Peyer's patch (tissue), 4 donors: ENCODE data around the gene KIAA1755. TPM values are rescaled to one million over a fixed set of nuclear protein-coding genes. Genes with fewer than 3 reads are reported as not detected.

ENCODE experiments used
- DNase-seq, 3 donors: peaks; one replicate each; pipeline ENCODE4 v3.0.0-alpha.2; 2017 to 2019
- H3K27ac ChIP-seq, 4 donors: fragments of 200-600 bp; sonication (generic); one replicate each; pipeline ENCODE4 v1.5.1; 2016 to 2019
- H3K27me3 ChIP-seq, 2 donors: fragments of 200-600 bp; sonication (generic); one replicate each; pipeline ENCODE4 v1.5.1; 2019
- H3K36me3 ChIP-seq, 3 donors: fragments of 200-600 bp; sonication (generic); one replicate each; pipeline ENCODE4 v1.5.1; 2016 to 2019
- H3K4me1 ChIP-seq, 4 donors: fragments of 200-600 bp; sonication (generic); one replicate each; pipeline ENCODE4 v1.5.1; 2016 to 2019
- H3K4me3 ChIP-seq, 4 donors: fragments of 200-600 bp; sonication (generic); 1 replicate in 3 of 4; 2 replicates in 1 of 4; pipeline ENCODE4 v1.5.1; 2016 to 2019; ENCODE audit warnings: mild to moderate bottlenecking in 1 of 4
- H3K9me3 ChIP-seq, 4 donors: fragments of 200-600 bp; sonication (generic); one replicate each; pipeline ENCODE4 v1.5.1; 2016 to 2019; ENCODE audit warnings: mild to moderate bottlenecking in 1 of 4
- CTCF ChIP-seq, 6 experiments: fragments of 450-650 bp in 4 of 6; fragments of 200-600 bp in 2 of 6; sonication (generic) in 1 of 6; IDR thresholded peaks; one replicate each; pipeline ENCODE4 v1.5.1; 2017 to 2019; ENCODE audit warnings: antibody characterized with exemption in 6 of 6, mild to moderate bottlenecking in 3 of 6, moderate library complexity in 1 of 6
- POLR2A ChIP-seq, 2 donors: fragments of 450-650 bp; IDR thresholded peaks; one replicate each; pipeline ENCODE4 v1.5.1; 2017; ENCODE audit warnings: antibody characterized with exemption in 2 of 2, mild to moderate bottlenecking in 2 of 2, moderate library complexity in 2 of 2
- total RNA-seq, 4 donors: library from RNA; depleted of rRNA; stranded (reverse); fragments of >200 nt; gene quantifications; one replicate each; pipeline ENCODE4 v1.1.0, GENCODE V29; 2016

The KIAA1755 gene
- total RNA-seq, 4 donors from 2014 or later: 0.35 to 4.1 (median 2.0) TPM

- Histone ChIP-seq H3K36me3 (peaks cover 0 to 22% (median 0%) of the 10 kb centered on the region in 3 donors), H3K9me3 (no peaks in the 10 kb centered on the region), H3K27ac (peak overlapping the region in 1 of 4 donors; percentile 36), H3K4me1 (peaks cover 0 to 16% (median 3%) of the 10 kb centered on the region in 4 donors), H3K27me3 (no peaks in the 10 kb centered on the region), H3K4me3 (peak overlapping the region in 2 of 4 donors; percentile 52 to 63)
- no peak for TF ChIP-seq POLR2A (IDR thresholded peaks at IDR 0.05)
- TF ChIP-seq CTCF (IDR thresholded peaks at IDR 0.05): no peak
- DNase-seq: no peak
Measured at GRCh38 chr20:38162878-38163875, 97.4 kb downstream of the KIAA1755 start.

GRCh38 chr20:38162149-38162548, 98.4 kb downstream of the KIAA1755 start:
- Histone ChIP-seq H3K27ac (peak overlapping the region in 1 of 4 donors; percentile 32), H3K9me3 (no peaks in the 10 kb centered on the region), H3K4me1 (peaks cover 0 to 24% (median 3%) of the 10 kb centered on the region in 4 donors), H3K4me3 (no peak overlapping the region), H3K36me3 (peaks cover 0 to 22% (median 0%) of the 10 kb centered on the region in 3 donors), H3K27me3 (no peaks in the 10 kb centered on the region)
- no peak for TF ChIP-seq POLR2A (IDR thresholded peaks at IDR 0.05)
- TF ChIP-seq CTCF (IDR thresholded peaks at IDR 0.05): no peak
- DNase-seq: no peak

GRCh38 chr20:38161412-38161774, 99.1 kb downstream of the KIAA1755 start:
- H3K27me3 ChIP-seq: no peaks in the 10 kb centered on the region
- H3K27ac ChIP-seq: no peak overlapping the region
- DNase-seq: no peak
- peaks cover 0 to 26% (median 3%) of the 10 kb centered on the region in 4 donors for H3K4me1 ChIP-seq
- H3K9me3 ChIP-seq: no peaks in the 10 kb centered on the region
- TF ChIP-seq POLR2A (IDR thresholded peaks at IDR 0.05) (no peak), CTCF (IDR thresholded peaks at IDR 0.05) (no peak)
- H3K36me3 ChIP-seq: peaks cover 0 to 25% (median 0%) of the 10 kb centered on the region in 3 donors
- no peak overlapping the region for H3K4me3 ChIP-seq

Other genes starting within 250 kb of the KIAA1755 start
- 10 to 100 TPM in 3 of 4 donors, 1 to 10 TPM in 1; 9.3 to 34.7 (median 14.8) TPM for gene TTI1, start 227.3 kb downstream of the KIAA1755 start, total RNA-seq
- gene RPRD1B, start 227.0 kb downstream of the KIAA1755 start, total RNA-seq: 10 to 100 TPM; 44.5 to 55.4 (median 52.4) TPM
- gene TGM2, start 95.5 kb downstream of the KIAA1755 start, total RNA-seq: 100 to 1,000 TPM in 3 of 4 donors, 10 to 100 TPM in 1; 31.4 to 216 (median 145) TPM
- not detected for gene BPI, start 43.4 kb upstream of the KIAA1755 start, total RNA-seq
- gene LBP, start 85.7 kb upstream of the KIAA1755 start, total RNA-seq: not detected
- 10 to 100 TPM; 19.3 to 54.5 (median 48.3) TPM for gene SNHG17, start 174.6 kb upstream of the KIAA1755 start, total RNA-seq
- gene RALGAPB, start 212.1 kb upstream of the KIAA1755 start, total RNA-seq: 10 to 100 TPM; 54.7 to 69.2 (median 61.1) TPM